ENCODE results near the gene GRAMD1A.
"Not testable (repeated sequence)": the region's sequence is repeated elsewhere in the genome, so short reads cannot be mapped to it uniquely, and the experiment has no call there.

Gene GRAMD1A

GRCh38 chr19:34979819-34980640, 20.1 kb upstream of the GRAMD1A start:
- Histone ChIP-seq H3K36me3 (ENCODE audit: control insufficient read depth, insufficient read depth, low read length) (no peaks in the 10 kb centered on the region), H3K27ac (ENCODE audit: low read depth, low read length) (no peak overlapping the region), H3K9me3 (ENCODE audit: control insufficient read depth, insufficient read depth, low read depth, low read length) (peaks cover 13% of the 10 kb centered on the region; the same call in 1 of the 2 replicates), H3K27me3 (ENCODE audit: control insufficient read depth, insufficient read depth, low read length) (no peaks in the 10 kb centered on the region), H3K4me3 (ENCODE audit: low read depth, low read length) (no peak overlapping the region), H3K4me1 (ENCODE audit: control insufficient read depth, insufficient read depth, low read length) (0 out of 2 replicates have a peak, but pooled peaks cover 2% of the 10 kb centered on the region), H3K9ac (ENCODE audit: low read length) (no peak overlapping the region)

- Histone ChIP-seq H3K27me3 (ENCODE audit: control insufficient read depth, insufficient read depth, low read length) (no peaks in the 10 kb centered on the region), H3K9ac (ENCODE audit: low read length) (no peak overlapping the region), H3K4me1 (ENCODE audit: control insufficient read depth, insufficient read depth, low read length) (peaks cover 6% of the 10 kb centered on the region), H3K27ac (ENCODE audit: low read depth, low read length) (no peak overlapping the region), H3K36me3 (ENCODE audit: control insufficient read depth, insufficient read depth, low read length) (no peaks in the 10 kb centered on the region), H3K4me3 (ENCODE audit: low read depth, low read length) (no peak overlapping the region), H3K9me3 (ENCODE audit: control insufficient read depth, insufficient read depth, low read depth, low read length) (peaks cover 6% of the 10 kb centered on the region; the same call in 1 of the 2 replicates)
Observed at GRCh38 chr19:34982275-34982674, 17.8 kb upstream of the GRAMD1A start.

- H3K36me3 ChIP-seq (ENCODE audit: control insufficient read depth, insufficient read depth, low read length) = no peaks in the 10 kb centered on the region
- H3K9me3 ChIP-seq (ENCODE audit: control insufficient read depth, insufficient read depth, low read depth, low read length) = peaks cover 6% of the 10 kb centered on the region; the same call in 1 of the 2 replicates
- H3K27me3 ChIP-seq (ENCODE audit: control insufficient read depth, insufficient read depth, low read length) = no peaks in the 10 kb centered on the region
- H3K4me1 ChIP-seq (ENCODE audit: control insufficient read depth, insufficient read depth, low read length) = peaks cover 6% of the 10 kb centered on the region
- H3K27ac ChIP-seq (ENCODE audit: low read depth, low read length) = no peak overlapping the region
- no peak overlapping the region for H3K9ac ChIP-seq (ENCODE audit: low read length)
- H3K4me3 ChIP-seq (ENCODE audit: low read depth, low read length) = no peak overlapping the region
Observed at GRCh38 chr19:34983786-34984185, 16.3 kb upstream of the GRAMD1A start.

GRCh38 chr19:34984287-34984686, 15.8 kb upstream of the GRAMD1A start:
- Histone ChIP-seq H3K27ac (ENCODE audit: low read depth, low read length) (no peak overlapping the region), H3K27me3 (ENCODE audit: control insufficient read depth, insufficient read depth, low read length) (no peaks in the 10 kb centered on the region), H3K9ac (ENCODE audit: low read length) (no peak overlapping the region), H3K4me3 (ENCODE audit: low read depth, low read length) (no peak overlapping the region), H3K4me1 (ENCODE audit: control insufficient read depth, insufficient read depth, low read length) (peaks cover 6% of the 10 kb centered on the region), H3K36me3 (ENCODE audit: control insufficient read depth, insufficient read depth, low read length) (no peaks in the 10 kb centered on the region), H3K9me3 (ENCODE audit: control insufficient read depth, insufficient read depth, low read depth, low read length) (peaks cover 6% of the 10 kb centered on the region; the same call in 1 of the 2 replicates)

DNA sequence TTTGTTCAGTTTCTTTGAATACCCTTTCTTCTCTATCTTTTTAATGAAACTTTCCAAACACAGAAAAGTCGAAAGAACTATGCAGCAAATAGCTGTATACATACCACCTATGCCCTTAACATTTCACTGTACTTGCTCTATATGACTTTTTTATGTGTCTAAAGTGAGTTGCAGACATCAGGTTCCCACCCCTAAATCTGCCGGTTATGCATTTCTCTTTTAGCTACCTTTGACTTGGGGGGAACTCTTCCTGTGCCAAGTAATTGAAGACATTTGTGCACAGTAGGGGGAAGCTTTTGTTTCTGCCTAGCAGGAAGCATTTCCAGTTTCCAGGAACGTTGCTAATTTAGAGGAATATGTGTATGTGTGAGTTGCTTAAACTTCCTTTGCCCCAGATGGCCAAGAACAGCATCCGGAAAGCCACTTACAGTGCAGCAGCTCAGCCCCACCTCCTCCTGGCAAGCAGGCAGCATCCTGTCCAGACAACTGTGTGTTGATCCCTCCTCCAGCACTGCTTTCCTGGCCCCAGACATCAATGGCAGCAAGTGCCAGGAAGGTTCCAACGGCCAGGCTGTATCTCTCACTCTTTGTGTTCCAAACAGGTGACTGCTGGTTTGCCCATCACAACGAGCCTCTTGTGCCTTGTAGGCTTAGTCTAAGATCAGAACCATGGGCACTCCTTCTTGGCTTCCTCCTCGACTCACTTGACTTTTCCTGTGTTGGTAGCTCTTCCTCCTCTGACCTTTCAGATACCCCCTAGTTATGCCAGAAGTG, 14.7 kb upstream of the GRAMD1A start:
- Histone ChIP-seq H3K36me3 (ENCODE audit: control insufficient read depth, insufficient read depth, low read length) (no peaks in the 10 kb centered on the region), H3K4me3 (ENCODE audit: low read depth, low read length) (no peak overlapping the region), H3K4me1 (ENCODE audit: control insufficient read depth, insufficient read depth, low read length) (peaks cover 6% of the 10 kb centered on the region), H3K9ac (ENCODE audit: low read length) (no peak overlapping the region), H3K9me3 (ENCODE audit: control insufficient read depth, insufficient read depth, low read depth, low read length) (peaks cover 6% of the 10 kb centered on the region; the same call in 1 of the 2 replicates), H3K27me3 (ENCODE audit: control insufficient read depth, insufficient read depth, low read length) (no peaks in the 10 kb centered on the region), H3K27ac (ENCODE audit: low read depth, low read length) (no peak overlapping the region)

DNA sequence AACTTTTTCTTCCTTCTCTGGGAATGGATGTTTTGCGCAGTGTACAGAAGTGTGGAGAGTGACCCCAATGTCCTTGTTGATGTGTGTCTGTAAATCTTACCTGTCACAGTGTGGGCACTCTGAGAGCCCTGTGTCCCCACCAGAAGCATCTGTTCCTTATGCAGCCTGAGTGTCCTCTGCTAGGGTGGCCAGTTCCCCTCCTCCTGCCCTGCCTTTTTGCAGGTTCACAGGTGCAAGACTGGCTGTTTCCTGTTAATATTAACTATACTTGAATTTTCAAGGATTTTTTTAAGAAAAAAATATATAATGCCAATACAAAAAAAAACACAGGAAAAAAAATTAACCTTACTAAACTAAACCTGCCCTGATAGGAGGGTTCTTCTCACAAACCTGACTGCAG, 12.0 kb upstream of the GRAMD1A start:
- no peak overlapping the region for H3K4me3 ChIP-seq (ENCODE audit: low read depth, low read length)
- H3K36me3 ChIP-seq (ENCODE audit: control insufficient read depth, insufficient read depth, low read length) = no peaks in the 10 kb centered on the region
- H3K27ac ChIP-seq (ENCODE audit: low read depth, low read length) = no peak overlapping the region
- H3K9ac ChIP-seq (ENCODE audit: low read length) = no peak overlapping the region
- H3K4me1 ChIP-seq (ENCODE audit: control insufficient read depth, insufficient read depth, low read length) = peaks cover 6% of the 10 kb centered on the region
- H3K27me3 ChIP-seq (ENCODE audit: control insufficient read depth, insufficient read depth, low read length) = no peaks in the 10 kb centered on the region
- peaks cover 6% of the 10 kb centered on the region; the same call in 1 of the 2 replicates for H3K9me3 ChIP-seq (ENCODE audit: control insufficient read depth, insufficient read depth, low read depth, low read length)

DNA sequence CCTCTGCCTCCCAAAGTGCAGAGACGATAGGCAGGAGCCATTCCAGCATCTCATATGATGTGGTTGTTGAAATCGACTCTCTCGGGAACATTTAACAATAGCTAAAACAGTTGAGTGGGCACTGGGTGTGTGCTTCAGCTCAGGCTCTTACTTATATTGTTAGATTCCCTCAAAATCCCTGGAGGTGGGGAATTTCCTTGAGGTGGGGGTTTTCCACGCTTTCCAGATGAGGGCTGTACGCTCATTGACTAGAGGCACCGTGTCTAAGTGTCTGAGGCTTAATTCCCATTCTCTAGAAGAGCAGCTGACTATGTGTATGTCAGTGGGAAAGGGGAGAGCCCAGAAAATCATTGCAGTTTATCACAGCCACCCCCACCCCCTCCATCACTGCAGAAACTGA, 10.8 kb upstream of the GRAMD1A start:
- Histone ChIP-seq H3K4me3 (ENCODE audit: low read depth, low read length) (no peak overlapping the region), H3K9me3 (ENCODE audit: control insufficient read depth, insufficient read depth, low read depth, low read length) (no peaks in the 10 kb centered on the region; the same call in 1 of the 2 replicates), H3K9ac (ENCODE audit: low read length) (no peak overlapping the region), H3K27ac (ENCODE audit: low read depth, low read length) (no peak overlapping the region), H3K27me3 (ENCODE audit: control insufficient read depth, insufficient read depth, low read length) (no peaks in the 10 kb centered on the region), H3K4me1 (ENCODE audit: control insufficient read depth, insufficient read depth, low read length) (peaks cover 6% of the 10 kb centered on the region), H3K36me3 (ENCODE audit: control insufficient read depth, insufficient read depth, low read length) (no peaks in the 10 kb centered on the region)

- Histone ChIP-seq H3K9ac (ENCODE audit: low read length) (no peak overlapping the region), H3K9me3 (ENCODE audit: control insufficient read depth, insufficient read depth, low read depth, low read length) (0 out of 2 replicates have a peak, but pooled peaks cover 5% of the 10 kb centered on the region), H3K27ac (ENCODE audit: low read depth, low read length) (no peak overlapping the region), H3K27me3 (ENCODE audit: control insufficient read depth, insufficient read depth, low read length) (no peaks in the 10 kb centered on the region), H3K4me1 (ENCODE audit: control insufficient read depth, insufficient read depth, low read length) (peaks cover 2% of the 10 kb centered on the region), H3K36me3 (ENCODE audit: control insufficient read depth, insufficient read depth, low read length) (no peaks in the 10 kb centered on the region), H3K4me3 (ENCODE audit: low read depth, low read length) (no peak overlapping the region)
Observed at GRCh38 chr19:34990578-34991192, 9.4 kb upstream of the GRAMD1A start.

DNA sequence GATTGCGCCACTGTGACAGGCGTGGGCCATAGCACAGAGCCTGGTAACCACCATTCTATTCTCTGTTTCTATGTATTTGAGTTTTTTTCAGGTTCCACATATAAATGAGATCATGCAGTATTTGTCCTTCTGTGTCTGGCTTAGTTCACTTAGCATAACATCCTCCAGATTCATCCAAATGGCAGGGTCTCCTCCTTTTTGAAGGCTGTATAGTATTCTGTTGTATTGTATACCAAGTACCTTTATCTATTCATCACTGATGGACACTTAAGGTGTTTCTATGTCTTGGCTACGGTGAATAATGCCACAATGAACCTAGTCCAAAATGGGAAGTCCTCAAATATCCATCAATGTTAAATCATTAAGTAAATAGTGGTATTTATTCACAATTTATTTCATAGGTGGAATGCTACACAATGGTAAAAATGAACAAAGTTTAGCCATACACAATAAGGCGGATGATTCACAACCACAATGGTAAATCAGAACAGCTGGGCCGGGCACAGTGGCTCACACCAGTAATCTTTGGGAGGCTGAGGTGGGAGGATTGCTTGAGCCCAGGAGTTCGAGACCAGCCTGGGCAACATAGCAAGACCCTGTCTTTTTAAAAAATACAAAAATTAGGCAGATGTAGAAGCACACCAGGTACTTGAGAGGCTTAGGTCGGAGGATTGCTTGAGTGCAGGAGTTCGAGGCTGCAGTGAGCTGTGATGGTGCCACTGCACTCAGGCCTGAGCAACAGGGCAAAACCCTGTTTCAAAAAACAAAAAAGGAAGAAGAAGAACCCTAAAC, 8.4 kb upstream of the GRAMD1A start:
- H3K36me3 ChIP-seq (ENCODE audit: control insufficient read depth, insufficient read depth, low read length) = no peaks in the 10 kb centered on the region
- no peak overlapping the region for H3K27ac ChIP-seq (ENCODE audit: low read depth, low read length)
- H3K9me3 ChIP-seq (ENCODE audit: control insufficient read depth, insufficient read depth, low read depth, low read length) = 0 out of 2 replicates have a peak, but pooled peaks cover 5% of the 10 kb centered on the region
- no peak overlapping the region for H3K9ac ChIP-seq (ENCODE audit: low read length)
- no peaks in the 10 kb centered on the region for H3K27me3 ChIP-seq (ENCODE audit: control insufficient read depth, insufficient read depth, low read length)
- no peak overlapping the region for H3K4me3 ChIP-seq (ENCODE audit: low read depth, low read length)
- H3K4me1 ChIP-seq (ENCODE audit: control insufficient read depth, insufficient read depth, low read length) = peaks cover under 1% of the 10 kb centered on the region; the same call in 1 of the 2 replicates

- not testable (repeated sequence) for H3K9me3 ChIP-seq (ENCODE audit: control insufficient read depth, insufficient read depth, low read depth, low read length); H3K27ac ChIP-seq (ENCODE audit: low read depth, low read length); H3K4me1 ChIP-seq (ENCODE audit: control insufficient read depth, insufficient read depth, low read length); H3K4me3 ChIP-seq (ENCODE audit: low read depth, low read length); H3K27me3 ChIP-seq (ENCODE audit: control insufficient read depth, insufficient read depth, low read length); H3K9ac ChIP-seq (ENCODE audit: low read length); H3K36me3 ChIP-seq (ENCODE audit: control insufficient read depth, insufficient read depth, low read length)
Observed at GRCh38 chr19:34992582-34992981, 7.5 kb upstream of the GRAMD1A start.

Data from HUES6 (cell line).